T-helper 22 cell (primary cell): Measurements from ENCODE around the gene TPK1.
"Not testable (repeated sequence)": the region's sequence is repeated elsewhere in the genome, so short reads cannot be mapped to it uniquely, and the experiment has no call there.

Experiments
- DNase-seq: peaks from one replicate; pipeline ENCODE4 v3.0.0-alpha.2; 2020; ENCODE audit warnings: low read depth

TPK1 gene

DNA sequence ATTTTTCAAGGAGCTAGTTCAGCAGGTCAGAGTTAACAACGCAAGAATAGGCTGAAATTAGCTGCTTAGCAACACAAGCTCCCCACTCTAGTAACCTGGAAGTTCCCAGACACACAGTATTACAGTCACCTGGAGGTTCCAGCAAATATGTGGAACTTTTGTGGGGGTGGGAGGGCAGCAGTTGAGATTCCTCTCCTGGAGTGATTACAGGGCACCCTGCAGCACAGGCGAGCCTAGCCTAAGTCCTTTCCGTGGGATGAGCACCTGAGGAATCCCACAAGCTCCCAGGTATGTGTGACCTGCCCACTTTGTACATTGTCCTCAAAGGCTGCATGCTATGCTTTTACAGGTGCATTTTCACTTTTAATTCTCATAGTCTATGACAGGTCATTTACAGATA, 13.6 kb downstream of the TPK1 start:
- no peak for DNase-seq

DNA sequence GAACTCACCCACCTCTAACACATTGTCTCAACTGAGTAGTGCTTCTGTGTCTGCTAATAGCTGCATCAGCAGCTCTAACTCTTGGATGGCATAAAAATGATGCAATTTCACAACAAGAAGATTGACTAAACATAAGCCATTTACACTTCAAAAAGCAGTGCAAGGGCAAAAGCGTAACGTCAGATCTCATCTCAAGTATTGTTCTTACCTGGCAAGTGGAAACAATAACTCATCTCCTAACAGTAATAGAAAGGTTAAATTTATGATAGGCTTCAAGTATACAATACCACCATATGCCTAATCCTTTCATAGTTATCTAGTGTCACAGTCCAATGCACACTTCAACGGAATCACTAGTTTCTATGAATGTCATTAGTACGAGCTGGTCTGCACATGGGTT, 14.8 kb downstream of the TPK1 start:
- DNase-seq = no peak

DNA sequence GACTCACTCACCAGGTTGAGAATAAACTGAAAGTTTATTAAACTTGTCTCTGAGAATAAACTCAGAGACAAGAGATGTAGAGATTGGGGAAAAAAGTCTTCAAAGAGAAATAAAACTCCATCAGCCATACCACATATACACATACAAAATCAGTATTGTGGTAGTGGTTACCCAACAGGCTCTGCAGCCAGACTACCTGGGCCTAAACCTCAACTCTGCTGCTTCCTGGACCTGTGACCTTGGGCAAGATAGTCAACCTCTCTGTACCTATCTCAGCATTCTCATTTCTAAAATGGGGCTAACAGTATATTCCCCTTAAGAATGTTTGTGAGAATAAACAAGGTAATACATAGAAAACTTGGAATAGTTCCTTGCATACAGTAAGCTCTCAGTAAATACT, 15.3 kb downstream of the TPK1 start:
- DNase-seq = no peak

DNA sequence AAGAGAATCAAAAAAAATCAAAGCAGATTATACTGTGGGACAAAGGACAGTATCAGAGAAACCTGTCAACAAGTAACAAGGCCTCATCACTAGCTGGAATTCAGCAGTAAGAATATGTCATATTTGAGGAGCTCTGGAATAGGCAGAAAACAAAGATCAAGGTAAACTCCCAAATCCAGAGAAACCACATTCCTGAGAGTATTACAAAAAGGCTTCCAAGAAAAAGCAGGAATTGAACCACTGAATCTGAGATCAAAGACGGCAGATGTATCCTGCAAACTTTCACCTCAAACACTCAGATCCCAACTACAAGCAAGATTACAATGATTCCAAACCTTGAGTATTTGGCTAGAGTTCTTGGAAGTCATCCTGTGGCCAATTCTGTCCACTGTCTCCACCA, 16.3 kb downstream of the TPK1 start:
- no peak for DNase-seq

DNA sequence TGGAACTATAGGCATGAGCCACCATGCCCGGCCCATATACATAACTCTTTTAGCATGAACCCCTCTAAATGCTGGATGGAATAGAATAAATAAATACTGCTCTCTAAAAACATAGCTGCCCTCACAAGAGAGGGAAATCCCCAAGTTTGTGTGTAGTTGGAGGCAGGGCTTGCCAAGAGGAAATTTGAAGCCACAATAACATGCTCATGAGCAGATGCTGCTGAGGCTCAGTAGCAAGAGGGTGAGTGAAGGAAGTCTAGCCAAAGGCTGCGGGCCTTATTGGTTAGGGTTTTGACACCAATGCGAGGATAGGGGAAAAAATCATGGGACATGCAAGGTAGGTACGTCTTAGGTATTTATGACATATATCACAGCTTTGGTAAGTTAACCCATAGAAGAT, 17.3 kb downstream of the TPK1 start:
- DNase-seq = peak; percentile 56

DNA sequence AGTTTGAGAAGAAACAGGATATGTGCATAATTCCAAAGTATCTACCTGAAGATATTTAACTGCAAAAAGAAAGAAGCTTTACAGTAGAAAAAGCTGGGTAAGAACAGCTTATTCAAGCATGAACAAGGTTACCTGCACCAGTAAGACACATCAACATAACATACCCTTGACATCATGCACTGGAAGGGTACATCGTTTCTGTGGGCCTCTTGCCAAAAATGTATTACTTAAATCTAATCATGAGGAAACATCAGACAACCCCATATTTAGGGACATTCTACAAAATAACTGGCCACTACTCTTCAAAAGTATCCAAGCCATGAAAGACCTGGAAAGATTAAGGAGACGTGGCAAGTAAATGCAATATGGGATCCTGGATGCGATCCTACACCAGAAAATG, 18.9 kb downstream of the TPK1 start:
- no peak for DNase-seq

DNA sequence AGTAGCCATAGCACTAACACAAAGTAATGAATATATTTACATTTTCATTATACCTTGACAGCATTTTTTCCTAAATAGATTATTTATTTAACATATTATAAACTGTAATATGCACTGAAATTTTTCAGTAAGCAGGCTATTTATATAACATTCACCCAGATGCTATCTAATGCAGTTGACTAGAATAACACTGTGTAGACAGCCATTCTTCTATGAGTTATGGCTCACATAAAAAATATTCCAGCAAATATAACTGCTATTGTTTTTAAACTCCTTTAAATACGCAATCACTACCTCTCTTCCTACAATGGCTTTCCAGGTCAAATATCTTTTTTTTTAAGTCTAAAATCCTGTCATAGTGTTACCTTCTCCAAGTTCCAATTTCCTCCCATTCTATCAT, 21.6 kb downstream of the TPK1 start:
- no peak for DNase-seq

DNA sequence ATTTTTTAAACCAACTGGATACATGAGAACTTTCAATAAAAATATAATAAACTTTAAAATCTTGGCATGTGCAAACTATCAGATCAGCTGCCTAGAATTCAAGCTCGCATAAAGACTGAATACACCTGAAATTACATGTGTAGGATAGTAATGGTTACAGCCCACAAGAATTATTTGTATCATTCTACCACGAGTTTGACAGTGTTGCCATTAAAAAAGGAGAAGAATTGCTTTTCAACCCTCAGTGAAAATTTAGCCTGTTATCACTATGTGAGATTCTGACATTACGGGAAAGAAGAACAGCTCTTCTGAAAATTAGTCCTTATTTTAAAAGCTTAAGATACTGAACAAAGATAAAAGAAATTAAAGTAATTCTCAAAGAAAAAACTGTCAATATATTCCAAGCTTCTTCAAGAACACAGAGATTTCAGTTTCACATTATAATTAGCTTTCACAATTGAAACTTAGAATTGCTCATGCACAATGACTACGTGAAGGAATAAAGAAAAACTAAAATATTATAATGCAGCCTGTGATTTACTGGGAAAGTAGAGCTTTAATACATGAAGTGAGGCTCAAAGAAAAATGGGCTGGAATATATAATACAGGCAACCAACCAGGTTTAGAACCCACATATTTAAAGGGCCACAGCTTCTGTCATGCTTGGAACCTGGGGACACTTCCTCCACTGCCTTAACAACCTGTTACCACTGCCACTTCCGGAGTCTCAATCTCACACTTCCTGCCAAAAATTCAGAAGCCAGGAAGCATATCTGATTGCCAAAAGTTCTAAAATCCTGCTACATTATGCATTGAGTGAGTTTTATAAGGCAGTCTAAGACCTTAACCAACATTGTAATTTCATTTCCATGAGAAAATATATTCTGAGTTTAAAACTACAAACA, 23.2 kb downstream of the TPK1 start:
- DNase-seq = peak; percentile 27

DNA sequence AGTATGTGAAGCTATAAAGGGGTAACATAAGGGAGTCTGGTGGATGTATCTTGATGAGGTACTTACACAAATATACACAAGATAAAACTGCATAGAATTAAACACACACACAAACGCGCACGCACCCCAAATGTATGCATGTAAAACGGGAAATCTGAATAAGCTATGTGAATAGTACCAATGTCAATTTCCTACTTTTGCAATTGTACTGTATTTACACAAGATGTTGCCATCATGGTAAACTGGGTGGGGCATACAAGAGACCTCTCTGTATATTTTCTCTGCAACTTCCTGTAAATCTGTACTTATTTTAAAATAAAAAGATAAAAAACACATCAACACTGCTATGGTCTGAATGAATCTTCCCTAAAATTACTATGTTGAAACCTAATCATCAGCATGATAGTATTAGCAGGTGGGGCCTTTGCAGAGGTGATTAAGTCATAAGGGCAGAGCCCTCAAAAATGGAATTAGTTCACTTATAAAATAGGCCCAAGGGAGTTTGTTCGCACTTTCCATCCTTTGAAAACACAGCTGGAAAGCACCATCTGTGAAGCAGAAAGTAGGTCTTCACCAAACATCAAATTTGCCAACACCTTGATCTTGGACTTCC, 30.1 kb downstream of the TPK1 start:
- no peak for DNase-seq

DNA sequence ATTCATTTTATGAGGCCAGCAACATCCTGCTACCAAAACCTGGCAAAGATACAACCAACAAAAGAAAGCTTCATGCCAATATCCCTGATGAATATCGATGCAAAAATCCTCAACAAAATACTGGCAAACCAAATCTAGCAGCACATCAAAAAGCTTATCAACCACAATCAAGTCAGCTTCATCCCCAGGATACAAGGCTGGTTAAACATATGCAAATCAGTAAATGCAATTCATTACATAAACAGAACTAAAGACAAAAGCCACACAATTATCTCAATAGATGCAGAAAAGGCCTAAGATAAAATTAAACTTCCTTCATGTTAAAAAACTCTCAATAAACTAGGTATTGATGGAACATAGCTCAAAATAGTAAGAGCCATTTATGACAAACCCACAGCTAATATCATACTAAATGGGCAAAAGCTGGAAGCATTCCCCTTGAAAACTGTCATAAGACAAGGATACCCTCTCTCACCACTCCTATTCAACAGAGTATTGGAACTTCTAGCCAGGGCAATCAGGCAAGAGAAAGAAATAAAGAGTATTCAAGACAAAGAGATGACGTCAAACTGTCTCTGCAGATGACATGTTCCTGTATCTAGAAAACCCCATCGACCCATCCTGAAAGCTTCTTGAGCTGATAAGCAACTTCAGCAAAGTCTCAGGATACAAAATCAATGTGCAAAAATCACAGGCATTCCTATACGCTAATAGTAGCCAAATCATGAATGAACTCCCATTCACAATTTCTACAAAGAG, 35.0 kb downstream of the TPK1 start:
- DNase-seq = not testable (repeated sequence)

DNA sequence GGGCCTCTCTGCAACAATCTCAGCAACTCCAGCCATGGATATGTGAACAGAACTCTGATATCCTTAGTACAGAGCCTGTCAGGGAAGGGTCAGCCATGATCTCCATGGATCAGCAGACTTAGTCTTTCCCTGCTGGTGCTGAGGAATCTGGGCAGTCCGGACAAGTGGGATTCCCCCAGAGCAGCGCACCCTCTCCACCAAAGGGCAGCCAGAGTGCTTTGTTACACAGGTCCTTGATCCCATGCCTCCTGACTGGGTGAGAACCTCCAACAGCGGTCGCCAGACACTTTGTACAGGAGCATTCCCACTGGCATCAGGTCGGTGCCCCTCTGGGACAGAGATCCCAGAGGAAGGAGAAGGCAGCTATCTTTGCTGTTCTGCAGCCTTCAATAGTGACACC, 38.9 kb downstream of the TPK1 start:
- no peak for DNase-seq

DNA sequence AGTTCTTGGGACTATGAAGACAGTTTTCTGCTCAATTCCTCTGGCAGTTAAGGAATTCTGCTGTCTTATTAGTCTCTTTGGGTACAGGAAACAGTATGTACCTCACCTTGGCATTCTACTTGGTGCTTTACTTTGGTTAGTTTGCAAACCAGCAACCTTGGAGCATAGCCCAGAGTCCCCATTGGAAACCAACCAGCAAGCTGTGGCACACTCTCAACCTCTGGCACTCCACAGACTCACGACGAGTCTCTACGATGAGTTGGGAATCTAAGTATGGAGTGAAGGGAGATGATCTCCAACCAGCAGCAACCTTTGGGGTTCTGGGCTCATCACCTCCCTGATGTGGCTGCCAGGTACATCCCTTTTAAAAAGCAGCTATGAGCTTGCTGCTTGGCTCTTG, 43.8 kb downstream of the TPK1 start:
- DNase-seq = no peak

DNA sequence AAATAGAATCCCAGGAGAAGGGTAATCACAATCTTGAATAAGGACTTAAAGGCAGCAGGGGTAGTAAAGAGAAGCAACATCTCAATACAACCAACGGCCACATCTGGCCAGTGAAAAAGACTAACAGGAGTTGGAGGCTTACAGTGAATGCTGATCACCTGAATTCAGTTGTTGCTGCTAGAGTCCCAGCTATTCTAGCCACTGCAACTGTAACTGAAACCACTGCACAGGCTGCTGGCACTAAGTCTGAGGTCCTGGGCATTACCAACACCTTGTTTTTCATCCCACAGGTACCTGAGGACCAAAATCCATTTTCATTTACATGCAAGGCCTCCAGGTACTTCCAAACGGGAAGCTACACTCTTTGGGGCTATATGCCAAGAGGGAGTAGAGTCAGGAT, 44.4 kb downstream of the TPK1 start:
- no peak for DNase-seq

DNA sequence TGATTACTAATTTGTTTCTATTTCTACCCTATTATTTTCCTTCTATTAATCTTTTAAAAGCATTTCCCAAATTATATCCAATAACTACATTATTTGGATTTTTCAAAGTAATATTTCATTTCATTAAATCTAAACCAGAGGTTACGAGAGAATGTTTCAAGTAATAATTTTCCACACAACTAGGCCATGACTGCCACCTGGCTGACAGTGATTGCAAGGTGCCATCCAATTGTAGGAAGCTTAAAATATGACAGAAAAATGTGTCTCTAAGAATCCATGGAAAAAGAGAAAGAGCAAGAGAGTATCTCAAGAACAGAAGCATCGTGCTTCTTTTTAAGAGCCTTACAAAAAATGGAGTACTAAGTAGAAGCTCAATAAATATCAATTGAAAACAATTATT, 48.7 kb downstream of the TPK1 start:
- DNase-seq = no peak

DNA sequence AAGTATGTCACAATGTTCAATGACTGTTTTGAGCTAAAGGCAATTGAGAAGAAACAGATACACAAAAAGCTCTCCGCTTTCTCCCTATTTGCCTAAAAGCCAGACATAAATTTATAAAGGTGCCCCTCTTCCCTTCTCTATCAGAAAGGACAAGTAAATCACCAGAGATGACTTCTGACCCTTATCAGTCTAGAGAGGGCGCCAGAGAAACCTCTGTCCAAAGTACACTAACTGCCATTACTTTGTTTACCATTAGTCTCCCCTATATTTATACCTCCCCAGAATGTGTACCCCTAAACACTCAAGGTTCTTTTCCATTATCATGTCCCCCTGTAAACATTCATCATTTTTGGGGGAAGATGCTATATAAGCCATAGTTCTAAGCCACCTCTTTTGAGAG, 49.3 kb downstream of the TPK1 start:
- no peak for DNase-seq

DNA sequence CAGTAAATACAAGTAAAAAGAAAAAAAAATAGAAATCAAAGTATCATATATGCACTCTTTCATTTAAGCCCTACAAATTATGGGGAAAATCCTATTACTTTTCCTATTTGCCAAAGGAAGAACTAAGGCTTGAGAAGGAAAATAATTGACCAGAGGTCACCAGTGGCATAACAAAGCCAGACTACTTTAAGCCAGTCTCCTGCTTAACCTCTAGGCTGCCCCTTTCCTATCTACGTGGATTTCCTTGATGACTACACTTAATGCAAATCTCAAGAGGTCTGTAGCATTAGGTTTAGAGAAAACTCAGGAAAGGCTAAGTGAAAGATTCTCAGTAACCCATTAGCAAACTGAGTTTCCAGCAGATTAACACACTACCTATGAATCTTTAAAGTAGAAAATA, 49.8 kb downstream of the TPK1 start:
- DNase-seq = no peak

DNA sequence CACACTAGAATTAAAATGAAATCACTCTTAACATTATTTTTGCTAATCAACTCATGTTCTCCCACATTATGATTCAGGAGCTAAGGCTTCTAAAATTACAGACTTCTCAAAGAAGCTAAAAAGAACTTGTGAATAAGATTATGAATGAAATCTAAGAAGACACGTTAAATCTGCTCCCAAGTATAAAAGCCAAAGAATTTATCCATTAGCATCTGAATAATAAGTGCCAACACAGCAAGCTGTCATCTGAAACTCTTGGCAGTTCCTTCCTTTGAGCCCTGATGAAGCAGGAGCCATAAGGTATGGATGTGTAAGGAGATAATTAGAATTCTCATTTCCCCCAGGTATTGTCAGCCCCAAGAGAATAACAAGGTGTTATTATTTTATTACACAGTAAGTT, 50.3 kb downstream of the TPK1 start:
- DNase-seq = no peak

DNA sequence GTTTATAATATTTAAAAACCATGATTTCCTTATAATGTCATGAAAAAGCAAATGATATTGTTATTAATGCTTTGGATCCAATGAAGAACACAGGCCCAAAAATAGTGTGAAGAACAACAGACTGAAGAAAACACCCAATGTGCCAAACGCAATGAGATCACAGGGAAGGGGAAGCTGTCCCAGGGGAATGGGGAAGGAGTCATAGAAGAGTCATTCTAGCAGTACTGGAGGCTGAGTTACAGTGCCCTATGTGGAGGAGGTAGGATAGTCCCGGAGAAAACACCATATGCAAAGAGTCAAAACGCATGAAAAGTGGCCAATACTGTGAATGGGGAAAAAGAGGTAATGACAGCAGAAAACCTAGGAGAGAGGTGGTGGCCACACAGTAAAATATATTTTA, 50.9 kb downstream of the TPK1 start:
- no peak for DNase-seq

DNA sequence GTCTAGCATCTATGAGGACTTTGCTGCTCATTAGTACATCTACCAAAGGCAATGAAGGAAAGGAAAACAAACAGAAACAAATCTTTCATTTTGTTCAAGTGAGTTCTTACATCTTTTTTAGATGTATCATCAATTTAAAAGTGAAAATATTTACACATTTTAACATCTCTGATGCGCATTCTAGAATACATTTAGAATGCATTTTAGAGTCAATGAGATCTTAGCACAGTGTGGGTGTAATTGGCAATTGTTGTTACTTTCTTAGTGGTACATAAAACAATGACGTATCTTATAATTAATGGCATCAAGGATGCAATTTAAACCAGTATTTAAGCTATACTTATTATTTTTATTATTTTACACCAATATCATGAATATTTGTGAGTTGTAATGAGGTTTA, 51.4 kb downstream of the TPK1 start:
- DNase-seq = no peak

DNA sequence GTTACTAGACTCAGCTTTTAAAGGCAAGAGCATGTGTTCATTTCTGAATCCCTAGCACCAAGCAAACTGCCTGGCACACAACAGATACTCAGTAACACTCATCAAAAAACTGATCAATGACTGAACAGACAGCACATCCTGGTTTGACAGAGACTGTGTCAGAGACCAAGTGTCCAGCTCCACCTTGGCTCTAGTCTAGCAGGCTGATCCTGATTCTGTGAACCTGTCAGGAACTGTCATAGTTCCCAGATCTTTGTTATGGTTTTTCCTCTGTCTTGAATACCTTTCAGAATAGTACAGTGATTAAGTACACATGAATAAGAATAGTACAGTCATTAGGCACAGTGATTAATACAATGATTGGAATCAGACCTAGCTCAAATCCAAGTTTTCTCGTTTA, 53.0 kb downstream of the TPK1 start:
- no peak for DNase-seq

DNA sequence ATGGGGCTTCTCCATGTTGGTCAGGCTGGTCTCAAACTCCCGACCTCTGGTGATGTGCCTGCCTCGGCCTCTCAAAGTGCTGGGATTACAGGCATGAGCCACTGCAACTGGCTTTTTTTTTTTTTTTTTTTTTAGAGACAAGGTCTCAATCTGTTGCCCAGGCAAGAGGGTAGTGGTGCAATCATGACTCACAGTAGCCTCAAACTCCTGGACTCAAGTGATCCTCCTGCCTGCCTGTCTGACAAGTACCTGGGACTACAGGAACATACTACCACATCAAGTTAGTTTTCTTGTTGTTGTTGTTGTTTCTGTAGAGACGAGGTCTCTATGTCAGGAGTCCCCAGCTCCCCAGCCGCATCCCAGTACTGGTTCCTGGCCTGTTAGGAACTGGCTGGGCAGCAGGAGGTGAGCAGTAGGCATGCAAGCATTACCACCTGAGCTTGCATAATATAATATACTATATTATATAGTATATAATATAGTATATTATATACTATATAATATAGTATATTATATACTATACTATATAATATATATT, 55.7 kb downstream of the TPK1 start:
- DNase-seq = no peak

DNA sequence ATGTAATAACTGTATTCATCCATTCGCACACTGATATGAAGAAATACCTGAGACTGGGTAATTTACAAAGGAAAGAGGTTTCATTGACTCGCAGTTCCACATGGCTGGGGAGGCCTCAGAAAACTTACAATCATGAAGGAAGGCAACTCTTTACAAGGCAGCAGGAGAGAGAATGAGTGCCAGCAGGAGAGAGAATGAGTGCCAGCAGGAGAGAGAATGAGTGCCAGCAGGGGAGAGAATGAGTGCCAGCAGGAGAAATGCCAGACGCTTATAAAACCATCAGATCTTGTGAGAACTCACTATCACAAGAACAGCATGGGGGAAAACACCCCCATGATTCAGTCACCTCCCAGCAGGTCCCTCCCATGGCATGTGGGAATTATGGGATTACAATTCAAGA, 58.0 kb downstream of the TPK1 start:
- DNase-seq = not testable (repeated sequence)
